BLaER1 treated with 17β-estradiol and CSF1 and Interleukin-3, amounts not matched to agents 10 nM and 100 nM (cell line): Measurements from ENCODE around the gene JAG1.

Source experiments
- H3K27ac ChIP-seq, 11 experiments: shearing (Covaris generic); formaldehyde crosslinking; 2 replicates each; pipeline ENCODE4 v1.8.1; 2022
- H3K27me3 ChIP-seq, 11 experiments: shearing (Covaris generic); formaldehyde crosslinking; 2 replicates each; pipeline ENCODE4 v1.8.1; 2022
- H3K36me3 ChIP-seq, 11 experiments: shearing (Covaris generic); formaldehyde crosslinking; 2 replicates each; pipeline ENCODE4 v1.8.1; 2022
- H3K4me1 ChIP-seq, 10 experiments: shearing (Covaris generic); formaldehyde crosslinking; 2 replicates each; pipeline ENCODE4 v1.8.1; 2022
- H3K4me2 ChIP-seq, 11 experiments: shearing (Covaris generic); formaldehyde crosslinking; 2 replicates each; pipeline ENCODE4 v1.8.1; 2022
- H3K4me3 ChIP-seq, 10 experiments: shearing (Covaris generic); formaldehyde crosslinking; 2 replicates each; pipeline ENCODE4 v1.8.1; 2022
- H3K9ac ChIP-seq, 11 experiments: shearing (Covaris generic); formaldehyde crosslinking; 2 replicates each; pipeline ENCODE4 v1.8.1; 2022
- H3K9me3 ChIP-seq, 11 experiments: shearing (Covaris generic); formaldehyde crosslinking; replicated peaks in 1 of 11; 2 replicates each; pipeline ENCODE4 v1.8.1; 2022
- H4K20me1 ChIP-seq, 11 experiments: shearing (Covaris generic); formaldehyde crosslinking; 2 replicates each; pipeline ENCODE4 v1.8.1; 2022
- Cebpa-rat ChIP-seq, 11 experiments: shearing (Covaris generic); IDR thresholded peaks; 2 replicates each; pipeline ENCODE4 v1.8.1; 2022

JAG1 gene

DNA sequence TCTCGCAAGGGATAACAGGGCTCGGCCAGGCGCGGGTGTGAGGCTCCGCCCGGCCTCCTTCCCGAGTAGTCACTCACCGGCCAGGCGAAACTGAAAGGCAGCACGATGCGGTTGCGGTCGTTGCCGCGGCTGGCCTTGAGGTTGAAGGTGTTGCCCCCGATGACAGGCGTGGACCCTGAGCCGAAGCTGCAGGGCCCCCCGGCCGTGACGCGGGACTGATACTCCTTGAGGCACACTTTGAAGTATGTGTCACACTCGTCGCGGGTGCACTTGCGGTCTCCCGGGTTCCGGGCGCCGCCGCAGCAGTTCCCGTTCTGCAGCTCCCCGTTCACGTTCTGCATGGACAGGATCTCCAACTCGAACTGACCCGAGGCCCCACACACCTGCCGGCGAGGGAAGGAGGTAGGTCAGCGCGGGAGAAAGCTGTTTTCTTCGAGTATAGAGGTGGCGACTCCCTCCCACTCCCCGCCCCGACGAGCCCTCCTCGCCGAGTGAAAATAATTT is 1.1 kb downstream of the JAG1 start:
- H3K4me3 ChIP-seq = peak overlapping the region; percentile 62 to 78 (median 71)
- peak overlapping the region; percentile 93 to 100 (median 98) for H3K4me2 ChIP-seq
- no peaks in the 10 kb centered on the region for H3K9me3 ChIP-seq
- peaks cover 0 to 32% (median 8%) of the 10 kb centered on the region in 11 experiments; a peak in 14 of 22 replicates for H4K20me1 ChIP-seq
- peak overlapping the region in 10 of 11 experiments; percentile 3 to 89 (median 83); a peak in 17 of 22 replicates for H3K27ac ChIP-seq
- peak overlapping the region; percentile 75 to 89 (median 83); a peak in 21 of 22 replicates for H3K9ac ChIP-seq
- H3K4me1 ChIP-seq = peaks cover 38 to 65% (median 56%) of the 10 kb centered on the region in 10 experiments
- H3K27me3 ChIP-seq = peaks cover 3 to 49% (median 41%) of the 10 kb centered on the region in 11 experiments; a peak in 19 of 22 replicates
- H3K36me3 ChIP-seq = peaks cover 0 to 6% (median 0%) of the 10 kb centered on the region in 11 experiments; a peak in 3 of 22 replicates
- TF ChIP-seq Cebpa-rat (IDR thresholded peaks at IDR 0.05) = no peak

DNA sequence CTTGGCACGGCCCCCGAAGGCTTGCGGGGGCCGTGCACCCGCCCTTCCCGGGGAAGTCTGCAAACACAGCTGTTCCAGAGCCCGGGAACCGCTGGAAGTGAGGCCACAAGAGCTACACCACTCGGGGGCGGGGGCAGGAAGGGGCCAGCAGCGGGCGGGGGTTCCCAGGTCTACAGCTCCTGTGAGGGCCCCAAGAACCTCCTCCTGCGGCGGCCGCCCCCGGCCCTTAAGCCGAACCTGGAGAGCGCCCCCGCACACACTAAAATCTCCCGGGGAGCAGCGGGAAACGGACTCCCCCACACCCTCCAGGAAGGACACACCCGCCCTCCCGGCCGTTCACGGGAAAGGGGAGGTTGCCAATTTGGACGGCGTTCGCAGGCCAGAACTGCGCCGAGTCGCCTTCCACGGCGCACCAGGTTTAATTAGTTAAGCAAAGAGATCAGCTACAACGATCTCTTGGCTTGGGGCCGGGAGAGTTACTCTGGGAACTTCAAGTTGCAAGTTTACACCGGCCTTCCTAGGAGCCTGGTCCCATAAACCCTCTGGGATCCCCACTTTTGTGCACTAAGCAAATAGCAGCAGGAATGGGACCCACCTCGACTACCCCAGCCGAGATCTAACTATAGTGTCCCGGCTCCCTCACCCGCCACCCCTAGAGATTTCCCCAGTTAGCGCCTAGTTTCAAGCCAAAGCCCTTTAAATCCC is 1.7 kb downstream of the JAG1 start:
- Histone ChIP-seq H3K4me3 (peak overlapping the region; percentile 62 to 78 (median 71)), H3K27ac (peak overlapping the region in 10 of 11 experiments; percentile 3 to 89 (median 83); a peak in 18 of 22 replicates), H3K4me1 (peaks cover 38 to 65% (median 57%) of the 10 kb centered on the region in 10 experiments), H3K27me3 (peaks cover 3 to 49% (median 41%) of the 10 kb centered on the region in 11 experiments; a peak in 19 of 22 replicates), H3K36me3 (peaks cover 0 to 11% (median 0%) of the 10 kb centered on the region in 11 experiments; a peak in 5 of 22 replicates), H3K9me3 (no peaks in the 10 kb centered on the region), H3K9ac (peak overlapping the region; percentile 75 to 89 (median 83); a peak in 21 of 22 replicates), H3K4me2 (peak overlapping the region; percentile 93 to 100 (median 98)), H4K20me1 (peaks cover 0 to 38% (median 9%) of the 10 kb centered on the region in 11 experiments; a peak in 14 of 22 replicates)
- TF ChIP-seq Cebpa-rat (IDR thresholded peaks at IDR 0.05) = no peak

DNA sequence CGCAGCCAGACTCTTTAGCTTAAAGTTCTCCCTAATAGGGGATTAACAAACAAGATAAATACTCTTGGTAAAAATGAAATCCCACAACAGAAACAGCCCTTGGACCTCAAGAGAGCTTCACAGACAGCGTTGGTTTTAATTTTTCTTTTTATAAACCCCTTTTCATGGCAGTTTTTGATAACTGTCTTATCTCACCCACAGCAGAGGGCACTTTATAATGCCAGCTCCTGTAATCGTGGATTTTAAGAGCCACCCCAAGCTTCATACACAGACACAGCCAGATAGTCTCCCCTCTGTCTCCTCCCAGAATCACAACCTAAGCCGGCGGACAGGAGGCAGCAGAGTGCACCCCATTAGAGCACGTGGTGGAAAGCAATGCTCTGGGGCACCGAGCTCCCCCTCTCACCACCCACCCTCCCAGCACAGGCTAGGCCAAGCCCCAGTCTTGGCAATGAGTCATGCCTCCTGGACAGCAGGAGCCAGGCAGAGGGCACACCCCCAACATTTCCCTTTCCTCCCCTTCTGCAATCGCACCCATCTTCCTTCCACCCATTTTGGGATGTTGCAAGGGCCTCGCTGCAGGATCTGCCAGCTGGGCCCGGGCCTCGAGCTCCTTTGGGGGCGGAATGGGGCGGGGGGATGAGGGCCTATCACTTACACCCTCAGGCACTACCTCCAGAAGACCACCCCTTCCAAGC is 2.4 kb downstream of the JAG1 start:
- peaks cover 3 to 49% (median 41%) of the 10 kb centered on the region in 11 experiments; a peak in 19 of 22 replicates for H3K27me3 ChIP-seq
- peak overlapping the region in 10 of 11 experiments; percentile 25 to 89 (median 83); a peak in 20 of 22 replicates for H3K27ac ChIP-seq
- H3K36me3 ChIP-seq = peaks cover 0 to 18% (median 0%) of the 10 kb centered on the region in 11 experiments; a peak in 6 of 22 replicates
- peak overlapping the region in 10 of 11 experiments; percentile 69 to 89 (median 84); a peak in 20 of 22 replicates for H3K9ac ChIP-seq
- peak in 8 of 11 experiments; percentile 32 to 94 (median 74); a peak in 12 of 22 replicates for TF ChIP-seq Cebpa-rat (IDR thresholded peaks at IDR 0.05)
- H3K4me2 ChIP-seq = peak overlapping the region; percentile 93 to 100 (median 98)
- peaks cover 35 to 65% (median 58%) of the 10 kb centered on the region in 10 experiments for H3K4me1 ChIP-seq
- H3K9me3 ChIP-seq = no peaks in the 10 kb centered on the region
- H4K20me1 ChIP-seq = peaks cover 0 to 45% (median 12%) of the 10 kb centered on the region in 11 experiments; a peak in 14 of 22 replicates
- peak overlapping the region; percentile 62 to 78 (median 71); a peak in 19 of 20 replicates for H3K4me3 ChIP-seq

DNA sequence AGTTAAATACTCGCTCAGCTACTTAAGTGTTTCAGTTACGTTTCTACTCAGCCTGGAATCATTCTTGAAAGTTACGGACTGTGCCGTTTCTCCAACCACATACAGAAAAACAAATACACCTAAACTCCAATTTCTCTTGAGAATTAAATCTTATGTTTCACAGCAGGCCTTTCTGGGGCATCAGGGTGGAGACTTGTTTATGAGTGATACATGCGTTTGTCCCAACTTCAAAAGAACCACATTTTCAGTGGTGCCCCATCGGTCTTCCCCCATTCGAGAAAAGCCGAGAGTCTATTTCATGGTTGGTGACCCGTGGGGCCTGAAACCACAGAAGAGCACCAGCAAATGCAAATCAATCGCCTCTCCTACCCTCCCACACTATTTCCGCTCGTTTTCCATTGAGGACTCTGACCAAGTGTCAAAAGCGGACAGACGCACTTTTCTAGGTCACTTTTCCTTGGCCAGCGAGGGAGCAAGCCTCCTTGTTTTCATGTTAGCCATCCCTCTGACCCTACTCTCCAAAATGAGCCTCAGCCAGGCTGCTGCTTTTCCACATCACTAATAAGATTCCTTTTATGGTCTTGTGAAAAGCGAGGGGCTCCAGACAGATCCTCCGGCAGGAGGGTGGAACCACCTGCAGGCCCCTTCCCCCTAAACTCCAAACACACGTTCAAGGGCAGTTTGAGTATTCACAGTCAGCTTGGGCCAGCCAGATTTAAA is 3.1 kb downstream of the JAG1 start:
- Histone ChIP-seq H3K4me1 (peaks cover 33 to 65% (median 58%) of the 10 kb centered on the region in 10 experiments), H3K4me2 (peak overlapping the region; percentile 93 to 100 (median 98))

DNA sequence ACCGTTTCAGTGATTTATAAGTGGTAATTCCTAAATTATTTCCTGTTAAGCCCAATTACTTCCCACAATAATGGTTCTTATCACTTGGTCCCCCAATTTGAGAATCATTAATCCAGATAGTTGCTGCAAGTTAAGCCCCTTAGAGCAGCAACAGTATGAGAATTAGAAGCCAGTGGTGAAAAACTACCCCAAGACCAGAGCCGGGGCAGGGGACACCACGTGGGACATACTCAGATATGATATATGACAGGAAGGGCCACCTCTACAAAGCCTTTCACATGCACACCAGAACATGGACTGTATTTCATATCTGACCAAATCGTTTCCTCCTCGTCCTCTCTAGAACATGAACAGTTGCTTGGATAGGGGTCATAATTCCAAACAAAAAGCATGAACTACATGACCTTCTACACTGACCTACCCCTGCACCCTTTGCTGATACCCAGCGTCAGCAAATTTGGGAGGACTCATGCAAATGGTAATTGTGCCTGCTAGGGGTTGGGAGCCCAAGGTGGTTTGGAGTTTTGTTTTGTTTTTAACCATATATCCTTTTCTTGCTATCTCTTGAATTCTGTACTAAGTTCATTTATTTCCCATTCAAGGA is 3.9 kb downstream of the JAG1 start:
- Histone ChIP-seq H3K4me2 (peak overlapping the region; percentile 93 to 100 (median 98)), H3K9me3 (no peaks in the 10 kb centered on the region), H3K4me1 (peaks cover 28 to 60% (median 54%) of the 10 kb centered on the region in 10 experiments), H4K20me1 (peaks cover 0 to 59% (median 12%) of the 10 kb centered on the region in 11 experiments; a peak in 14 of 22 replicates), H3K9ac (peak overlapping the region in 2 of 11 experiments; percentile 64 to 71; a peak in 4 of 22 replicates), H3K36me3 (peaks cover 0 to 25% (median 0%) of the 10 kb centered on the region in 11 experiments; a peak in 6 of 22 replicates), H3K27ac (peak overlapping the region in 3 of 11 experiments; percentile 76 to 84 (median 83); a peak in 3 of 22 replicates), H3K27me3 (peaks cover 0 to 42% (median 33%) of the 10 kb centered on the region in 11 experiments; a peak in 19 of 22 replicates), H3K4me3 (peak overlapping the region in 6 of 10 experiments; percentile 68 to 78 (median 74); a peak in 7 of 20 replicates)
- TF ChIP-seq Cebpa-rat (IDR thresholded peaks at IDR 0.05) = no peak

More for the DNA sequence above, 3.1 kb downstream of the JAG1 start:
- Histone ChIP-seq H3K27me3 (peaks cover 3 to 49% (median 40%) of the 10 kb centered on the region in 11 experiments; a peak in 19 of 22 replicates), H3K4me3 (peak overlapping the region; percentile 31 to 78 (median 71); a peak in 17 of 20 replicates), H3K9me3 (no peaks in the 10 kb centered on the region), H4K20me1 (peaks cover 0 to 52% (median 12%) of the 10 kb centered on the region in 11 experiments; a peak in 14 of 22 replicates), H3K9ac (peak overlapping the region in 10 of 11 experiments; percentile 40 to 85 (median 70); a peak in 19 of 22 replicates), H3K27ac (peak overlapping the region in 10 of 11 experiments; percentile 25 to 86 (median 71); a peak in 20 of 22 replicates), H3K36me3 (peaks cover 0 to 24% (median 0%) of the 10 kb centered on the region in 11 experiments; a peak in 6 of 22 replicates)
- no peak for TF ChIP-seq Cebpa-rat (IDR thresholded peaks at IDR 0.05)

DNA sequence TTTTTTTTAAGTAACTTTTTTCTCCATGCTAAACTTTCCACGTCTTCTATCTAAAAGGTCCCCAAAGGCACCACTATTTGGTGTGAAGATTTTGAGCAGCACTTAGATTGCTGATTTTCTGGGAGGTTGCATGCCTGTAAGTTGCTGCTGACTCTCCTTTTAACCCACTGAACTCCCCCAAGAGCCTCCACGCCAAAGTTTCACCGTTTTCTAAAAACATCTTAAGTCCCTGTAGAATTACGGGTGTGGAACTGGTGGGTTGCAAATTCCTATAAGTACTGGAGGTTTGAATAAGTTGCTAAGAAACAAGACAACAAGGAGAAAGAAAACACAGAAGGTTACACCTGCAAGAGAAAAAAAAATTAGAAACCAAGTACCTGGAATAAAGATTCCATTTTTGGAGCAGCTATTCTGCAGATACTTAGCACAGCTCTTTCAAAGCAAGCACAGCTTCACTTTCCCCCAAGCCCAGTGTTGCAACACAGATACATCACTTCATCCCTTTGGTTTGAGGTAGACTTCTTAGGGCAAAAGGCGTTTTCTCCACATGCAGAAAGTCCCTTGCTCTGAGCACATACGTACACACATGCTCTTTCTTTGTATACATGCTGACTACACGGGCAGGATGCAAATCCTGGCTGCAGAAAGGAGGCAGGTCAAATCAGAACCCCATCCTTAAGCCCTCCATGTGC is 5.0 kb downstream of the JAG1 start:
- peak in 1 of 11 experiments; percentile 38; a peak in 1 of 22 replicates for TF ChIP-seq Cebpa-rat (IDR thresholded peaks at IDR 0.05)
- Histone ChIP-seq H3K36me3 (peaks cover 0 to 28% (median 0%) of the 10 kb centered on the region in 11 experiments; a peak in 6 of 22 replicates), H3K4me2 (peak overlapping the region in 9 of 11 experiments; percentile 3 to 100 (median 93); a peak in 16 of 22 replicates), H3K4me1 (peaks cover 27 to 55% (median 49%) of the 10 kb centered on the region in 10 experiments), H3K9me3 (no peaks in the 10 kb centered on the region), H3K9ac (no peak overlapping the region), H4K20me1 (peaks cover 0 to 70% (median 12%) of the 10 kb centered on the region in 11 experiments; a peak in 14 of 22 replicates), H3K27ac (no peak overlapping the region), H3K4me3 (no peak overlapping the region), H3K27me3 (peaks cover 0 to 31% (median 25%) of the 10 kb centered on the region in 11 experiments; a peak in 19 of 22 replicates)
